ENCODE results near the gene MCU. TPM values are rescaled to one million over a fixed set of nuclear protein-coding genes. Genes with fewer than 3 reads are reported as not detected.

The MCU gene
- total RNA-seq, 1 donor from 2014 or later, result 66.3 TPM

- no peak overlapping the region for H3K4me2 ChIP-seq
- H3K27me3 Mint-ChIP-seq (ENCODE audit: insufficient read depth, low read depth), result no peaks in the 10 kb centered on the region
- DNase-seq (ENCODE audit: low spot score), result no peak
- H3K4me1 Mint-ChIP-seq, result peaks cover 17% of the 10 kb centered on the region
- H3K27ac Mint-ChIP-seq, result no peak overlapping the region
- no peak overlapping the region for H3K4me3 ChIP-seq
- H3K79me2 ChIP-seq (ENCODE audit: low read depth), result no peaks in the 10 kb centered on the region
- H3K36me3 Mint-ChIP-seq, result peaks cover 11% of the 10 kb centered on the region
- H3K27me3 ChIP-seq, result no peaks in the 10 kb centered on the region
- peaks cover 15% of the 10 kb centered on the region for H3F3A ChIP-seq (ENCODE audit: low read depth)
- H3K27ac ChIP-seq, result no peak overlapping the region
- no peaks in the 10 kb centered on the region for H3K9me3 Mint-ChIP-seq
- peaks cover 28% of the 10 kb centered on the region for H3K4me1 ChIP-seq
- no peak overlapping the region for H3K9ac ChIP-seq
- TF ChIP-seq CTCF (IDR thresholded peaks at IDR 0.05) (no peak), EZH2 (IDR thresholded peaks at IDR 0.05) (no peak), EZH2phosphoT487 (IDR thresholded peaks at IDR 0.05) (no peak)
- H3K9me3 ChIP-seq (ENCODE audit: low read depth), result no peaks in the 10 kb centered on the region
- H3K4me3 Mint-ChIP-seq, result no peak overlapping the region
- no peaks in the 10 kb centered on the region for H3K36me3 ChIP-seq
- H4K20me1 ChIP-seq (ENCODE audit: low read depth), result no peaks in the 10 kb centered on the region
- H2AFZ ChIP-seq (replicated peaks), result no peak overlapping the region
Observed at GRCh38 chr10:72888151-72888638, 196.3 kb downstream of the MCU start.

GRCh38 chr10:72889391-72889831, 197.5 kb downstream of the MCU start:
- no peaks in the 10 kb centered on the region for H3K27me3 Mint-ChIP-seq (ENCODE audit: insufficient read depth, low read depth)
- Histone ChIP-seq H3K9me3 (ENCODE audit: low read depth) (no peaks in the 10 kb centered on the region), H3F3A (ENCODE audit: low read depth) (peaks cover 15% of the 10 kb centered on the region), H3K27ac (no peak overlapping the region), H3K4me1 (peaks cover 29% of the 10 kb centered on the region), H3K36me3 (no peaks in the 10 kb centered on the region), H3K9ac (no peak overlapping the region), H3K27me3 (no peaks in the 10 kb centered on the region), H2AFZ (replicated peaks) (no peak overlapping the region), H4K20me1 (ENCODE audit: low read depth) (no peaks in the 10 kb centered on the region), H3K4me3 (no peak overlapping the region), H3K4me2 (no peak overlapping the region), H3K79me2 (ENCODE audit: low read depth) (no peaks in the 10 kb centered on the region)
- no peaks in the 10 kb centered on the region for H3K9me3 Mint-ChIP-seq
- H3K27ac Mint-ChIP-seq, result no peak overlapping the region
- no peak for DNase-seq (ENCODE audit: low spot score)
- H3K4me1 Mint-ChIP-seq, result peaks cover 17% of the 10 kb centered on the region
- H3K4me3 Mint-ChIP-seq, result no peak overlapping the region
- peaks cover 11% of the 10 kb centered on the region for H3K36me3 Mint-ChIP-seq
- no peak for TF ChIP-seq CTCF (IDR thresholded peaks at IDR 0.05)
- no peak for TF ChIP-seq EZH2phosphoT487 (IDR thresholded peaks at IDR 0.05)
- no peak for TF ChIP-seq EZH2 (IDR thresholded peaks at IDR 0.05)

GRCh38 chr10:72890086-72890485, 198.1 kb downstream of the MCU start:
- H3K9me3 Mint-ChIP-seq, result no peaks in the 10 kb centered on the region
- no peaks in the 10 kb centered on the region for H3K27me3 Mint-ChIP-seq (ENCODE audit: insufficient read depth, low read depth)
- Histone ChIP-seq H3K4me2 (no peak overlapping the region), H3K27ac (no peak overlapping the region), H3K27me3 (no peaks in the 10 kb centered on the region), H3K36me3 (no peaks in the 10 kb centered on the region), H3K9ac (no peak overlapping the region), H3K79me2 (ENCODE audit: low read depth) (no peaks in the 10 kb centered on the region), H2AFZ (replicated peaks) (no peak overlapping the region), H3F3A (ENCODE audit: low read depth) (peaks cover 12% of the 10 kb centered on the region), H3K9me3 (ENCODE audit: low read depth) (no peaks in the 10 kb centered on the region), H4K20me1 (ENCODE audit: low read depth) (no peaks in the 10 kb centered on the region), H3K4me3 (no peak overlapping the region), H3K4me1 (peaks cover 27% of the 10 kb centered on the region)
- H3K27ac Mint-ChIP-seq, result no peak overlapping the region
- TF ChIP-seq CTCF (IDR thresholded peaks at IDR 0.05) (no peak), EZH2phosphoT487 (IDR thresholded peaks at IDR 0.05) (no peak), EZH2 (IDR thresholded peaks at IDR 0.05) (no peak)
- H3K4me3 Mint-ChIP-seq, result no peak overlapping the region
- DNase-seq (ENCODE audit: low spot score), result no peak
- H3K4me1 Mint-ChIP-seq, result peaks cover 17% of the 10 kb centered on the region
- peaks cover 7% of the 10 kb centered on the region for H3K36me3 Mint-ChIP-seq

Measured in neural progenitor cell (in vitro differentiated cells).